HEK293 (cell line): ENCODE data around the gene CEND1.

ENCODE experiments used
- CTCF ChIA-PET: fragments of 350-600 bp; formaldehyde crosslinking; extraction: SDS; loops from one replicate; lab custom pipeline; 2021; ENCODE audit warnings: antibody characterized with exemption; lab: Yijun Ruan, JAX
- POLR2A ChIA-PET: fragments of 300-600 bp; formaldehyde crosslinking; extraction: SDS; loops from one replicate; lab custom pipeline; 2020; ENCODE audit warnings: antibody characterized with exemption, inconsistent platforms; lab: Yijun Ruan, JAX
- H3K27ac ChIP-seq: fragments of 200-500 bp; sonication (Bioruptor generic); 2 replicates; pipeline ENCODE4 v1.5.1; 2014; ENCODE audit warnings: low read depth, low read length, control low read depth, inconsistent platforms; ENCODE audit errors: extremely low read depth
- H3K36me3 ChIP-seq, 2 experiments: fragments of 200-500 bp in 1 of 2; sonication (Bioruptor generic) in 1 of 2; 1 replicate in 1 of 2; 2 replicates in 1 of 2; pipeline ENCODE4 v1.5.1; 2014 to 2017; ENCODE audit warnings: inconsistent platforms in 2 of 2, low read length in 2 of 2; ENCODE audit not compliant: control insufficient read depth in 2 of 2, insufficient read depth in 1 of 2
- H3K4me1 ChIP-seq: fragments of 200-500 bp; sonication (Bioruptor generic); 2 replicates; pipeline ENCODE4 v1.5.1; 2014; ENCODE audit warnings: mild to moderate bottlenecking, low read length, inconsistent platforms; ENCODE audit not compliant: control insufficient read depth, insufficient read depth
- H3K4me3 ChIP-seq: 2 replicates; pipeline ENCODE4 v1.5.1; 2011; ENCODE audit warnings: low read depth, mild to moderate bottlenecking, control low read depth, low read length, moderate library complexity
- H3K9me3 ChIP-seq: fragments of 200-500 bp; sonication (Bioruptor generic); 2 replicates; pipeline ENCODE4 v1.5.1; 2014; ENCODE audit warnings: low read depth, low read length, inconsistent platforms; ENCODE audit not compliant: control insufficient read depth, insufficient read depth
- ATF2 ChIP-seq: fragments of 450-650 bp; formaldehyde crosslinking; IDR thresholded peaks from 2 replicates; pipeline ENCODE4 v1.5.1; 2016; ENCODE audit warnings: missing biosample characterization, missing genetic modification characterization, low read depth
- BCL11B ChIP-seq: fragments of 450-650 bp; formaldehyde crosslinking; IDR thresholded peaks from 2 replicates; pipeline ENCODE4 v1.5.1; 2016; ENCODE audit warnings: low read depth, missing biosample characterization, missing genetic modification characterization
- GLIS1 ChIP-seq: fragments of 450-650 bp; formaldehyde crosslinking; IDR thresholded peaks from 2 replicates; pipeline ENCODE4 v1.5.1; 2016; ENCODE audit warnings: missing biosample characterization, missing genetic modification characterization
- PRDM2 ChIP-seq: fragments of 450-650 bp; formaldehyde crosslinking; IDR thresholded peaks from 2 replicates; pipeline ENCODE4 v1.5.1; 2016; ENCODE audit warnings: missing biosample characterization, missing genetic modification characterization, borderline replicate concordance
- SCRT2 ChIP-seq: fragments of 450-650 bp; formaldehyde crosslinking; IDR thresholded peaks from 2 replicates; pipeline ENCODE4 v1.5.1; 2016; ENCODE audit warnings: missing biosample characterization, missing genetic modification characterization
- SP3 ChIP-seq: fragments of 450-650 bp; formaldehyde crosslinking; IDR thresholded peaks from 2 replicates; pipeline ENCODE4 v1.5.1; 2016; ENCODE audit warnings: missing biosample characterization, missing genetic modification characterization
- ZBTB10 ChIP-seq: fragments of 450-650 bp; formaldehyde crosslinking; IDR thresholded peaks from 2 replicates; pipeline ENCODE4 v1.5.1; 2016; ENCODE audit warnings: missing biosample characterization, missing genetic modification characterization
- ZBTB26 ChIP-seq: fragments of 450-650 bp; formaldehyde crosslinking; optimal IDR thresholded peaks from 2 replicates; pipeline ENCODE3; 2016; ENCODE audit warnings: missing biosample characterization, mild to moderate bottlenecking, missing genetic modification characterization
- ZEB2 ChIP-seq: fragments of 450-650 bp; formaldehyde crosslinking; IDR thresholded peaks from 2 replicates; pipeline ENCODE4 v1.5.1; 2016; ENCODE audit warnings: missing biosample characterization, missing genetic modification characterization
- ZIC2 ChIP-seq: fragments of 450-650 bp; formaldehyde crosslinking; IDR thresholded peaks from 2 replicates; pipeline ENCODE4 v1.5.1; 2016; ENCODE audit warnings: missing biosample characterization, missing genetic modification characterization
- ZNF148 ChIP-seq: fragments of 450-650 bp; formaldehyde crosslinking; IDR thresholded peaks from 2 replicates; pipeline ENCODE4 v1.5.0; 2017; ENCODE audit warnings: missing biosample characterization, missing genetic modification characterization, borderline replicate concordance
- ZNF24 ChIP-seq: fragments of 450-650 bp; formaldehyde crosslinking; IDR thresholded peaks from 2 replicates; pipeline ENCODE4 v1.5.1; 2016; ENCODE audit warnings: missing biosample characterization, missing genetic modification characterization
- ZNF292 ChIP-seq: fragments of 450-650 bp; formaldehyde crosslinking; IDR thresholded peaks from 2 replicates; pipeline ENCODE4 v1.5.1; 2016; ENCODE audit warnings: low read depth, missing biosample characterization, missing genetic modification characterization, borderline replicate concordance
- ZNF473 ChIP-seq: fragments of 450-650 bp; formaldehyde crosslinking; IDR thresholded peaks from 2 replicates; pipeline ENCODE4 v1.5.1; 2017; ENCODE audit warnings: missing biosample characterization, missing genetic modification characterization
- ZNF624 ChIP-seq: fragments of 450-650 bp; formaldehyde crosslinking; IDR thresholded peaks from 2 replicates; pipeline ENCODE4 v1.5.1; 2017; ENCODE audit warnings: missing biosample characterization, missing genetic modification characterization
- ZNF629 ChIP-seq: fragments of 450-650 bp; formaldehyde crosslinking; IDR thresholded peaks from 2 replicates; pipeline ENCODE4 v1.5.1; 2017; ENCODE audit warnings: missing biosample characterization, missing genetic modification characterization
- ZNF701 ChIP-seq: fragments of 450-650 bp; formaldehyde crosslinking; IDR thresholded peaks from 2 replicates; pipeline ENCODE4 v1.5.1; 2016; ENCODE audit warnings: missing biosample characterization, missing genetic modification characterization
- ZSCAN16 ChIP-seq: fragments of 450-650 bp; formaldehyde crosslinking; IDR thresholded peaks from 2 replicates; pipeline ENCODE4 v1.5.1; 2016; ENCODE audit warnings: missing biosample characterization, missing genetic modification characterization
- ZSCAN18 ChIP-seq: fragments of 450-650 bp; formaldehyde crosslinking; IDR thresholded peaks from 2 replicates; pipeline ENCODE4 v1.5.1; 2016; ENCODE audit warnings: missing biosample characterization, missing genetic modification characterization
- ZSCAN30 ChIP-seq: fragments of 450-650 bp; IDR thresholded peaks from 2 replicates; pipeline ENCODE4 v1.5.1; 2018; ENCODE audit warnings: missing biosample characterization, mild to moderate bottlenecking, missing genetic modification characterization, moderate library complexity

CEND1 gene

GRCh38 chr11:801097-801780 lies 11.3 kb upstream of the CEND1 start:
- Histone ChIP-seq H3K4me1 (peaks cover 2% of the 10 kb centered on the region; the same call in 1 of the 2 replicates), H3K4me3 (no peak overlapping the region), H3K27ac (no peak overlapping the region), H3K36me3 (peaks cover 0 to 54% of the 10 kb centered on the region in 2 experiments; a peak in 1 of 3 replicates), H3K9me3 (no peaks in the 10 kb centered on the region)
- POLR2A ChIA-PET = interaction anchor here (0.5 to 1.1 kb wide), 3 partner anchors 18 to 265 kb away, joined by 3 to 8 read pairs (median 3); partner anchors contain the start of gene GATD1
- CTCF ChIA-PET = no interaction called here
- TF ChIP-seq ZNF624 (tag by site-specific recombination) = no peak
- no peak for TF ChIP-seq ZNF24 (tag by site-specific recombination)
- TF ChIP-seq ATF2 (tag by site-specific recombination) = no peak
- no peak for TF ChIP-seq ZSCAN16 (tag by site-specific recombination)
- TF ChIP-seq ZSCAN18 (tag by site-specific recombination) = no peak
- no peak for TF ChIP-seq ZBTB10 (tag by site-specific recombination)
- peak; percentile 7 for TF ChIP-seq SCRT2 (tag by site-specific recombination)
- TF ChIP-seq SP3 (tag by site-specific recombination) = no peak
- peak; percentile 81 for TF ChIP-seq GLIS1 (tag by site-specific recombination)
- no peak for TF ChIP-seq ZNF473 (tag by site-specific recombination)
- TF ChIP-seq BCL11B (tag by site-specific recombination) = 0 out of 2 replicates have a peak, but pooled peaks have one; percentile 30
- no peak for TF ChIP-seq ZNF148 (tag by site-specific recombination)
- TF ChIP-seq PRDM2 (tag by site-specific recombination) = no peak
- TF ChIP-seq ZEB2 (tag by site-specific recombination) = 0 out of 2 replicates have a peak, but pooled peaks have one; percentile 37
- no peak for TF ChIP-seq ZSCAN30
- no peak for TF ChIP-seq ZNF629
- TF ChIP-seq ZIC2 (tag by site-specific recombination) = peak; percentile 71; the same call in 1 of the 2 replicates
- no peak for TF ChIP-seq ZNF701
- TF ChIP-seq ZNF292 (tag by site-specific recombination) = no peak
- TF ChIP-seq ZBTB26 (tag by site-specific recombination) = no peak
